Glutamatergic neuron (in vitro differentiated cells): ENCODE results near the gene SH3TC1. TPM values are rescaled to one million over a fixed set of nuclear protein-coding genes. Genes with fewer than 3 reads are reported as not detected.

Experiments
- DNase-seq: peaks from one replicate; pipeline ENCODE4 v3.0.0; 2022
- H3K27ac Mint-ChIP-seq: one replicate; pipeline ENCODE4 v1.8.0; 2020; ENCODE audit warnings: mild to moderate bottlenecking, mixed read lengths, inconsistent platforms; ENCODE audit not compliant: unreplicated experiment
- H3K27me3 Mint-ChIP-seq: one replicate; pipeline ENCODE4 v1.8.0; 2020; ENCODE audit warnings: mild to moderate bottlenecking, moderate library complexity, mixed read lengths, inconsistent platforms; ENCODE audit not compliant: unreplicated experiment
- H3K36me3 Mint-ChIP-seq: one replicate; pipeline ENCODE4 v1.8.0; 2020; ENCODE audit warnings: mild to moderate bottlenecking, mixed read lengths, inconsistent platforms; ENCODE audit not compliant: unreplicated experiment
- H3K4me1 Mint-ChIP-seq: one replicate; pipeline ENCODE4 v1.8.0; 2020; ENCODE audit warnings: mild to moderate bottlenecking, low read depth, mixed read lengths, inconsistent platforms; ENCODE audit not compliant: unreplicated experiment
- H3K4me3 Mint-ChIP-seq: one replicate; pipeline ENCODE4 v1.8.0; 2020; ENCODE audit warnings: mild to moderate bottlenecking, mixed read lengths, inconsistent platforms; ENCODE audit not compliant: unreplicated experiment
- H3K9me3 Mint-ChIP-seq: one replicate; pipeline ENCODE4 v1.8.0; 2020; ENCODE audit warnings: mild to moderate bottlenecking, moderate library complexity, mixed read lengths, inconsistent platforms; ENCODE audit not compliant: unreplicated experiment
- CTCF ChIP-seq: fragments of 200-600 bp; sonication (generic); IDR thresholded peaks from one replicate; pipeline ENCODE4 v1.5.0; 2021; ENCODE audit not compliant: partially characterized antibody, unreplicated experiment
- total RNA-seq: library from RNA; stranded (reverse); fragmentation: NEBNext Ultra II Directional; extraction: Animal tissue kit (Norgen Biotek cat#: 25700); gene quantifications from one replicate; pipeline ENCODE4 v1.2.1, GENCODE V29; 2021; ENCODE audit not compliant: unreplicated experiment

The SH3TC1 gene
- total RNA-seq, 1 donor from 2014 or later, result not detected

GRCh38 chr4:8274765-8275547 is 75.9 kb downstream of the SH3TC1 start:
- Mint-ChIP-seq H3K4me3 (no peak overlapping the region), H3K4me1 (peaks cover 20% of the 10 kb centered on the region), H3K9me3 (peaks cover 2% of the 10 kb centered on the region), H3K27me3 (peaks cover 11% of the 10 kb centered on the region), H3K36me3 (no peaks in the 10 kb centered on the region), H3K27ac (peak overlapping the region; percentile 52)
- peak; percentile 85 for DNase-seq
- no peak for TF ChIP-seq CTCF

DNA sequence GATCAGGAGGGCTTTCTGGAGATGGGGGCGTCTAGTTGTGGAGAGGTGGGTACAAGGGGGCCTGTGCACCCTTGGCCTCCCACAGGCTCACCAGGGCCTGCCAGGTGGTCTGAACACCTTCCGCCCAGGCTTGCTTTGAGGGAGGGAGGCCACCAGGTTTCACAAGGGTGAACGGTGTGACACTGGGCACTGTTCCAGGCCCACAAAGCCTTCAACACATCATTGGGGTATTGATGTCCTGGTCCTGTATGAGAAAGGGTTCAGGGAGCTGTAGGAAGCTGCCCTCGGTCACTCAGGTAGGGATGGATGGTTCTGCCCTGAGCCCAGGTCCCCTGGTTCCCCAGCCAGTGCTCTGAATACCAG is 76.4 kb downstream of the SH3TC1 start:
- Mint-ChIP-seq H3K4me1 (peaks cover 21% of the 10 kb centered on the region), H3K27me3 (peaks cover 11% of the 10 kb centered on the region), H3K9me3 (peaks cover 2% of the 10 kb centered on the region), H3K4me3 (no peak overlapping the region), H3K36me3 (no peaks in the 10 kb centered on the region), H3K27ac (no peak overlapping the region)
- no peak for DNase-seq
- no peak for TF ChIP-seq CTCF

GRCh38 chr4:8276358-8277240 is 77.5 kb downstream of the SH3TC1 start:
- peaks cover 2% of the 10 kb centered on the region for H3K9me3 Mint-ChIP-seq
- H3K27ac Mint-ChIP-seq, result no peak overlapping the region
- H3K27me3 Mint-ChIP-seq, result peaks cover 5% of the 10 kb centered on the region
- peaks cover 26% of the 10 kb centered on the region for H3K4me1 Mint-ChIP-seq
- TF ChIP-seq CTCF, result no peak
- DNase-seq, result peak; percentile 22
- no peak overlapping the region for H3K4me3 Mint-ChIP-seq
- H3K36me3 Mint-ChIP-seq, result no peaks in the 10 kb centered on the region

- H3K4me1 Mint-ChIP-seq, result peaks cover 27% of the 10 kb centered on the region
- peaks cover 5% of the 10 kb centered on the region for H3K27me3 Mint-ChIP-seq
- peak overlapping the region; percentile 48 for H3K27ac Mint-ChIP-seq
- TF ChIP-seq CTCF, result no peak
- H3K36me3 Mint-ChIP-seq, result no peaks in the 10 kb centered on the region
- H3K9me3 Mint-ChIP-seq, result peaks cover 2% of the 10 kb centered on the region
- DNase-seq, result peak; percentile 46
- H3K4me3 Mint-ChIP-seq, result no peak overlapping the region
Observed at GRCh38 chr4:8277356-8278008, 78.4 kb downstream of the SH3TC1 start.
